Pancreas (tissue), 10 donors: ENCODE data around the gene GCGR. TPM values are rescaled to one million over a fixed set of nuclear protein-coding genes. Genes with fewer than 3 reads are reported as not detected.
A peak's percentile ranks its signal among the peaks of the same experiment; 100 is the strongest.

Experiments used
- ATAC-seq, 4 donors: fragments of 200-7000 bp; cut with Tn5 transposase; one replicate each; pipeline versions ENCODE4 v1.8.0 to v1.9.1; 2020; ENCODE audit warnings: mild to moderate bottlenecking in 4 of 4, moderate library complexity in 4 of 4
- DNase-seq, 6 donors: peaks; one replicate each; pipeline ENCODE4 v3.0.0-alpha.2; 2020
- FAIRE-seq: peaks from 2 replicates; lab custom pipeline; 2012; peaks lifted over from hg19 to GRCh38; lab: Jason Lieb, UNC
- H3K27ac ChIP-seq, 4 donors: fragments of 200-600 bp; sonication (generic); 1 replicate in 3 of 4; 2 replicates in 1 of 4; pipeline versions ENCODE4 v1.5.0 to v1.8.0; 2020
- H3K27me3 ChIP-seq, 4 donors: fragments of 200-600 bp; one replicate each; pipeline ENCODE4 v1.8.0; 2021
- H3K36me3 ChIP-seq, 3 donors: fragments of 200-600 bp; sonication (generic) in 1 of 3; one replicate each; pipeline versions ENCODE4 v1.5.0 to v1.8.0; 2020 to 2021
- H3K4me1 ChIP-seq, 3 donors: fragments of 200-600 bp; one replicate each; pipeline ENCODE4 v1.8.0; 2021
- H3K4me3 ChIP-seq, 4 donors: fragments of 200-600 bp; sonication (generic) in 2 of 4; one replicate each; pipeline versions ENCODE4 v1.5.0 to v1.8.0; 2020 to 2021
- H3K9me3 ChIP-seq, 4 donors: fragments of 200-600 bp; one replicate each; pipeline ENCODE4 v1.8.0; 2021
- CTCF ChIP-seq, 4 donors: fragments of 200-600 bp; sonication (generic) in 3 of 4; IDR thresholded peaks; one replicate each; pipeline versions ENCODE4 v1.5.0 to v1.8.0; 2021; ENCODE audit warnings: antibody characterized with exemption in 4 of 4
- WGBS, 2 donors: extraction: QIAGEN DNeasy Blood & Tissue Kit; methylation state at CpG; one replicate each; pipeline ENCODE4 v1.1.7; 2013; 5-methylcytosine and 5-hydroxymethylcytosine counted together
- intact Hi-C, 3 donors: fragments of 100-400 bp; cut with DNase I; formaldehyde crosslinking; loops; one replicate each; pipeline versions ENCODE4 v1.11.1 to v1.14.2; 2022
- polyA plus RNA-seq, 2 donors: library from polyadenylated mRNA; stranded (reverse); fragments of 200-250 nt; gene quantifications; one replicate each; pipeline ENCODE4 v1.2.3, GENCODE V29; 2013
- total RNA-seq, 6 donors: library from RNA; stranded (reverse); fragmentation: NEBNext Ultra II Directional in 4 of 6; extraction: Animal tissue kit (Norgen Biotek cat#: 25700) in 4 of 6; gene quantifications; one replicate each; pipeline versions ENCODE4 v1.2.1 to v1.2.4, GENCODE V29; 2021 to 2023
- donor health status: healthy with polysubstance abuse.
- donor health status: DM: no; HTN: no; CAD: no; lungs with moderate emphysema.
- donor health status: DM: no; HTN: no; CAD: no.
- donor health status: control.
- donor health status: control.
- donor health status: Bipolar disorder and iron deficiency.
- donor health status: DM: yes; HTN: yes; CAD: no.
- donor health status: DM: no; HTN: no; CAD: no.
- donor health status: DM: no; HTN: no; CAD: no.
- donor health status: DM: yes; HTN: yes; CAD: no.

Gene GCGR
- total and polyA plus RNA-seq, 8 donors: 0.28 to 22.7 (median 1.5) TPM; not detected in 1

GRCh38 chr17:81860756-81861568 lies 57.0 kb downstream of the GCGR start:
- Histone ChIP-seq H3K36me3 (peaks cover 0 to 17% (median 15%) of the 10 kb centered on the region in 3 donors), H3K9me3 (no peaks in the 10 kb centered on the region), H3K27me3 (no peaks in the 10 kb centered on the region), H3K4me3 (peak overlapping the region; percentile 44 to 78 (median 67)), H3K27ac (peak overlapping the region; percentile 91 to 98 (median 96)), H3K4me1 (peaks cover 14 to 42% (median 25%) of the 10 kb centered on the region in 3 donors)
- intact Hi-C loops: no loop called here
- FAIRE-seq (peak; percentile 92), DNase-seq (peak; percentile 99 to 100 (median 100)), ATAC-seq (peak; percentile 73 to 86 (median 78))
- 0 to 1% methylated on average over 60 to 74 of the region's 74 CpGs for WGBS, 2 donors
- TF ChIP-seq CTCF (IDR thresholded peaks at IDR 0.05): peak in 1 of 4 donors; percentile 17

GRCh38 chr17:81863123-81863675 lies 59.2 kb downstream of the GCGR start:
- no peaks in the 10 kb centered on the region for H3K9me3 ChIP-seq
- peaks cover 0 to 9% (median 8%) of the 10 kb centered on the region in 3 donors for H3K36me3 ChIP-seq
- peak overlapping the region; percentile 91 to 98 (median 96) for H3K27ac ChIP-seq
- FAIRE-seq: no peak
- intact Hi-C loops: no loop called here
- TF ChIP-seq CTCF (IDR thresholded peaks at IDR 0.05): no peak
- no peak for ATAC-seq
- WGBS, 2 donors: 44 to 51% methylated on average over 6 of the region's 6 CpGs
- DNase-seq: peak in 2 of 6 donors; percentile 50 to 54
- H3K27me3 ChIP-seq: no peaks in the 10 kb centered on the region
- H3K4me1 ChIP-seq: peaks cover 27 to 51% (median 34%) of the 10 kb centered on the region in 3 donors
- H3K4me3 ChIP-seq: peak overlapping the region in 2 of 4 donors; percentile 64 to 70

Other genes starting within 250 kb of the GCGR start
- 10 to 100 TPM; 32.8 to 54.8 (median 36.4) TPM for gene NPLOC4, start 167.0 kb upstream of the GCGR start, total RNA-seq
- gene NPLOC4, start 167.0 kb upstream of the GCGR start, polyA plus RNA-seq: 10 to 100 TPM; 32.5 to 34.8 TPM
- 1 to 10 TPM in 2 of 6 donors, under 1 TPM in 4; 0.24 to 1.5 (median 0.84) TPM for gene TSPAN10, start 167.0 kb upstream of the GCGR start, total RNA-seq
- 1 to 10 TPM; 2.0 to 2.2 TPM for gene TSPAN10, start 167.0 kb upstream of the GCGR start, polyA plus RNA-seq
- under 1 TPM in 2 of 6 donors, not detected in 4; 0.31 to 0.37 TPM for gene PDE6G, start 147.6 kb upstream of the GCGR start, total RNA-seq
- under 1 TPM; 0.47 to 0.49 TPM for gene PDE6G, start 147.6 kb upstream of the GCGR start, polyA plus RNA-seq
- gene OXLD1, start 137.5 kb upstream of the GCGR start, total RNA-seq: 10 to 100 TPM in 5 of 6 donors, 1 to 10 TPM in 1; 9.4 to 19.6 (median 13.8) TPM
- gene OXLD1, start 137.5 kb upstream of the GCGR start, polyA plus RNA-seq: 10 to 100 TPM; 48.2 to 57.2 TPM
- gene CCDC137, start 137.4 kb upstream of the GCGR start, total RNA-seq: 10 to 100 TPM in 1 of 6 donors, 1 to 10 TPM in 5; 2.9 to 11.0 (median 5.6) TPM
- gene CCDC137, start 137.4 kb upstream of the GCGR start, polyA plus RNA-seq: 10 to 100 TPM; 12.5 to 50.4 TPM
- 10 to 100 TPM; 10.5 to 18.3 (median 13.1) TPM for gene ARL16, start 120.4 kb upstream of the GCGR start, total RNA-seq
- 100 to 1,000 TPM; 102 to 119 TPM for gene ARL16, start 120.4 kb upstream of the GCGR start, polyA plus RNA-seq
- 10 to 100 TPM; 39.3 to 56.6 (median 43.0) TPM for gene HGS, start 120.1 kb upstream of the GCGR start, total RNA-seq
- gene HGS, start 120.1 kb upstream of the GCGR start, polyA plus RNA-seq: 100 to 1,000 TPM; 135 to 174 TPM
- 10 to 100 TPM; 18.1 to 46.6 (median 23.7) TPM for gene MRPL12, start 100.8 kb upstream of the GCGR start, total RNA-seq
- 10 to 100 TPM; 48.8 to 98.7 TPM for gene MRPL12, start 100.8 kb upstream of the GCGR start, polyA plus RNA-seq
- 10 to 100 TPM; 12.0 to 40.1 (median 17.3) TPM for gene SLC25A10, start 91.9 kb upstream of the GCGR start, total RNA-seq
- gene SLC25A10, start 91.9 kb upstream of the GCGR start, polyA plus RNA-seq: 10 to 100 TPM; 34.6 to 55.8 TPM
- 10 to 100 TPM; 28.9 to 64.0 (median 50.2) TPM for gene MCRIP1, start 29.1 kb downstream of the GCGR start, total RNA-seq
- gene MCRIP1, start 29.1 kb downstream of the GCGR start, polyA plus RNA-seq: 100 to 1,000 TPM; 133 to 203 TPM
- gene PPP1R27, start 30.9 kb downstream of the GCGR start, total RNA-seq: under 1 TPM in 1 of 6 donors, not detected in 5; 0.19 TPM
- gene PPP1R27, start 30.9 kb downstream of the GCGR start, polyA plus RNA-seq: 1 to 10 TPM; 1.1 to 1.5 TPM
- 1,000 to 10,000 TPM; 1,057 to 2,130 (median 1,556) TPM for gene P4HB, start 56.4 kb downstream of the GCGR start, total RNA-seq
- gene P4HB, start 56.4 kb downstream of the GCGR start, polyA plus RNA-seq: 1,000 to 10,000 TPM in 1 of 2 donors, 100 to 1,000 TPM in 1; 876 to 1,399 TPM
- gene ARHGDIA, start 67.2 kb downstream of the GCGR start, total RNA-seq: 100 to 1,000 TPM in 5 of 6 donors, 10 to 100 TPM in 1; 99.5 to 170 (median 160) TPM
- gene ARHGDIA, start 67.2 kb downstream of the GCGR start, polyA plus RNA-seq: 100 to 1,000 TPM; 157 to 225 TPM
- 10 to 100 TPM; 14.4 to 27.8 (median 23.4) TPM for gene ALYREF, start 87.4 kb downstream of the GCGR start, total RNA-seq
- gene ALYREF, start 87.4 kb downstream of the GCGR start, polyA plus RNA-seq: 10 to 100 TPM; 10.3 to 22.6 TPM
- 10 to 100 TPM; 33.3 to 45.5 (median 42.5) TPM for gene ANAPC11, start 87.6 kb downstream of the GCGR start, total RNA-seq
- 100 to 1,000 TPM in 1 of 2 donors, 10 to 100 TPM in 1; 95.1 to 112 TPM for gene ANAPC11, start 87.6 kb downstream of the GCGR start, polyA plus RNA-seq
- under 1 TPM in 4 of 6 donors, not detected in 2; 0.19 to 0.62 (median 0.34) TPM for gene NPB, start 98.1 kb downstream of the GCGR start, total RNA-seq
- gene NPB, start 98.1 kb downstream of the GCGR start, polyA plus RNA-seq: under 1 TPM; 0.34 to 0.45 TPM
- gene PCYT2, start 107.2 kb downstream of the GCGR start, total RNA-seq: 10 to 100 TPM in 5 of 6 donors, 1 to 10 TPM in 1; 9.0 to 20.7 (median 15.0) TPM
- gene PCYT2, start 107.2 kb downstream of the GCGR start, polyA plus RNA-seq: 10 to 100 TPM; 22.3 to 35.3 TPM
- 10 to 100 TPM in 5 of 6 donors, 1 to 10 TPM in 1; 9.6 to 18.1 (median 12.0) TPM for gene SIRT7, start 114.0 kb downstream of the GCGR start, total RNA-seq
- 10 to 100 TPM; 33.8 to 40.2 TPM for gene SIRT7, start 114.0 kb downstream of the GCGR start, polyA plus RNA-seq
- gene MAFG, start 123.6 kb downstream of the GCGR start, total RNA-seq: 10 to 100 TPM in 1 of 6 donors, 1 to 10 TPM in 5; 6.4 to 11.1 (median 8.0) TPM
- gene MAFG, start 123.6 kb downstream of the GCGR start, polyA plus RNA-seq: 1 to 10 TPM; 6.9 to 8.2 TPM
- 100 to 1,000 TPM in 1 of 6 donors, 10 to 100 TPM in 5; 30.6 to 158 (median 52.3) TPM for gene PYCR1, start 133.2 kb downstream of the GCGR start, total RNA-seq
- gene PYCR1, start 133.2 kb downstream of the GCGR start, polyA plus RNA-seq: 10 to 100 TPM; 25.4 to 36.9 TPM
- not detected for gene MYADML2, start 143.1 kb downstream of the GCGR start, total RNA-seq
- gene MYADML2, start 143.1 kb downstream of the GCGR start, polyA plus RNA-seq: not detected
- under 1 TPM in 5 of 6 donors, not detected in 1; 0.14 to 0.44 (median 0.16) TPM for gene NOTUM, start 157.0 kb downstream of the GCGR start, total RNA-seq
- gene NOTUM, start 157.0 kb downstream of the GCGR start, polyA plus RNA-seq: under 1 TPM; 0.21 to 0.27 TPM
- 10 to 100 TPM; 12.2 to 25.7 (median 16.2) TPM for gene ASPSCR1, start 173.5 kb downstream of the GCGR start, total RNA-seq
- gene ASPSCR1, start 173.5 kb downstream of the GCGR start, polyA plus RNA-seq: 10 to 100 TPM; 70.8 to 78.8 TPM
- gene CENPX, start 218.7 kb downstream of the GCGR start, total RNA-seq: 10 to 100 TPM; 14.0 to 28.6 (median 16.4) TPM
- gene CENPX, start 218.7 kb downstream of the GCGR start, polyA plus RNA-seq: 10 to 100 TPM; 43.6 to 62.4 TPM
- 1 to 10 TPM; 5.3 to 9.9 (median 6.2) TPM for gene LRRC45, start 219.2 kb downstream of the GCGR start, total RNA-seq
- 10 to 100 TPM; 20.0 to 21.6 TPM for gene LRRC45, start 219.2 kb downstream of the GCGR start, polyA plus RNA-seq
- gene RAC3, start 227.5 kb downstream of the GCGR start, total RNA-seq: 1 to 10 TPM in 5 of 6 donors, under 1 TPM in 1; 0.97 to 3.3 (median 1.9) TPM
- gene RAC3, start 227.5 kb downstream of the GCGR start, polyA plus RNA-seq: 10 to 100 TPM in 1 of 2 donors, 1 to 10 TPM in 1; 6.0 to 12.6 TPM
- gene DCXR, start 233.5 kb downstream of the GCGR start, total RNA-seq: 10 to 100 TPM; 34.8 to 87.4 (median 51.1) TPM
- gene DCXR, start 233.5 kb downstream of the GCGR start, polyA plus RNA-seq: 100 to 1,000 TPM in 1 of 2 donors, 10 to 100 TPM in 1; 86.7 to 108 TPM
- 10 to 100 TPM; 18.2 to 30.8 (median 28.4) TPM for gene RFNG, start 247.7 kb downstream of the GCGR start, total RNA-seq
- 10 to 100 TPM; 57.9 to 59.1 TPM for gene RFNG, start 247.7 kb downstream of the GCGR start, polyA plus RNA-seq
- gene GPS1, start 247.7 kb downstream of the GCGR start, total RNA-seq: 10 to 100 TPM; 43.0 to 61.9 (median 49.1) TPM
- gene GPS1, start 247.7 kb downstream of the GCGR start, polyA plus RNA-seq: 100 to 1,000 TPM; 142 to 149 TPM